GM21529 (cell line): Measurements from ENCODE around the gene RNF152.
"Not testable (repeated sequence)": the region's sequence is repeated elsewhere in the genome, so short reads cannot be mapped to it uniquely, and the experiment has no call there.

Experiments
- ATAC-seq: cut with Tn5 transposase; IDR thresholded peaks from one replicate; pipeline ENCODE4 v1.9.1; 2021; ENCODE audit not compliant: unreplicated experiment

Gene RNF152

GRCh38 chr18:61822879-61823278 lies 69.9 kb downstream of the RNF152 start:
- ATAC-seq, result no peak

GRCh38 chr18:61821748-61822147 lies 71.1 kb downstream of the RNF152 start:
- ATAC-seq, result no peak

GRCh38 chr18:61820882-61821281 lies 71.9 kb downstream of the RNF152 start:
- ATAC-seq, result no peak

GRCh38 chr18:61817086-61817485 lies 75.7 kb downstream of the RNF152 start:
- no peak for ATAC-seq

- ATAC-seq, result no peak
Observed at GRCh38 chr18:61815885-61816470, 76.8 kb downstream of the RNF152 start.

GRCh38 chr18:61808286-61808685 lies 84.5 kb downstream of the RNF152 start:
- ATAC-seq, result no peak

GRCh38 chr18:61803393-61803792 lies 89.4 kb downstream of the RNF152 start:
- no peak for ATAC-seq

GRCh38 chr18:61797696-61798590 lies 94.9 kb downstream of the RNF152 start:
- ATAC-seq, result no peak

- no peak for ATAC-seq
Observed at GRCh38 chr18:61791031-61791430, 101.8 kb downstream of the RNF152 start.

GRCh38 chr18:61787011-61787670 lies 105.7 kb downstream of the RNF152 start:
- not testable (repeated sequence) for ATAC-seq

GRCh38 chr18:61785588-61785987 lies 107.2 kb downstream of the RNF152 start:
- no peak for ATAC-seq

GRCh38 chr18:61784834-61785233 lies 108.0 kb downstream of the RNF152 start:
- no peak for ATAC-seq

- ATAC-seq, result no peak
Observed at GRCh38 chr18:61782545-61782944, 110.3 kb downstream of the RNF152 start.

GRCh38 chr18:61776201-61776600 lies 116.6 kb downstream of the RNF152 start:
- not testable (repeated sequence) for ATAC-seq

GRCh38 chr18:61774846-61775245 lies 118.0 kb downstream of the RNF152 start:
- no peak for ATAC-seq

- no peak for ATAC-seq
Observed at GRCh38 chr18:61772293-61772848, 120.4 kb downstream of the RNF152 start.

GRCh38 chr18:61771861-61772260 lies 120.9 kb downstream of the RNF152 start:
- ATAC-seq, result no peak

- no peak for ATAC-seq
Observed at GRCh38 chr18:61770279-61770678, 122.5 kb downstream of the RNF152 start.

- ATAC-seq, result no peak
Observed at GRCh38 chr18:61766266-61766884, 126.4 kb downstream of the RNF152 start.

GRCh38 chr18:61765097-61765496 lies 127.7 kb downstream of the RNF152 start:
- ATAC-seq, result no peak

GRCh38 chr18:61764381-61764780 lies 128.4 kb downstream of the RNF152 start:
- no peak for ATAC-seq
